Hepatocyte (in vitro differentiated cells): ENCODE data around the gene ACIN1. TPM values are rescaled to one million over a fixed set of nuclear protein-coding genes. Genes with fewer than 3 reads are reported as not detected.
A peak's percentile ranks its signal among the peaks of the same experiment; 100 is the strongest.

ENCODE experiments used
- DNase-seq: peaks from one replicate; pipeline ENCODE4 v3.0.0-alpha.2; 2016; ENCODE audit warnings: low spot score
- H2AFZ ChIP-seq: fragments of 200-600 bp; sonication (generic); 2 replicates; pipeline ENCODE4 v1.6.0; 2016; ENCODE audit warnings: antibody characterized with exemption, mild to moderate bottlenecking
- H3K27ac ChIP-seq: fragments of 200-600 bp; sonication (generic); 2 replicates; pipeline ENCODE4 v1.5.1; 2016; ENCODE audit warnings: mild to moderate bottlenecking
- H3K27me3 ChIP-seq: fragments of 200-600 bp; sonication (generic); 2 replicates; pipeline ENCODE4 v1.6.1; 2016
- H3K36me3 ChIP-seq: fragments of 200-600 bp; sonication (generic); replicated peaks from 2 replicates; pipeline ENCODE4 v1.5.1; 2016; ENCODE audit warnings: low read depth; ENCODE audit not compliant: insufficient read depth
- H3K4me1 ChIP-seq: fragments of 200-600 bp; sonication (generic); 2 replicates; pipeline ENCODE4 v1.5.1; 2016; ENCODE audit warnings: mild to moderate bottlenecking, moderate library complexity; ENCODE audit not compliant: insufficient read depth
- H3K4me2 ChIP-seq: fragments of 200-600 bp; sonication (generic); 2 replicates; pipeline ENCODE4 v1.6.0; 2016
- H3K4me3 ChIP-seq: fragments of 200-600 bp; sonication (generic); 2 replicates; pipeline ENCODE4 v1.5.1; 2016; ENCODE audit warnings: mild to moderate bottlenecking
- H3K79me2 ChIP-seq: fragments of 200-600 bp; sonication (generic); 2 replicates; pipeline ENCODE4 v1.6.0; 2017; ENCODE audit warnings: mild to moderate bottlenecking
- H3K9me2 ChIP-seq: fragments of 200-600 bp; sonication (generic); replicated peaks from 2 replicates; pipeline ENCODE4 v1.6.0; 2017; ENCODE audit warnings: mild to moderate bottlenecking; ENCODE audit not compliant: insufficient read depth
- H3K9me3 ChIP-seq: fragments of 200-600 bp; sonication (generic); 2 replicates; pipeline ENCODE4 v1.5.1; 2016; ENCODE audit warnings: low read depth, mild to moderate bottlenecking
- H4K20me1 ChIP-seq: fragments of 200-600 bp; sonication (generic); 2 replicates; pipeline ENCODE4 v1.6.0; 2016; ENCODE audit warnings: mild to moderate bottlenecking; ENCODE audit not compliant: insufficient read depth, poor library complexity, severe bottlenecking
- EZH2 ChIP-seq: fragments of 200-600 bp; sonication (generic); IDR thresholded peaks from 2 replicates; pipeline ENCODE4 v1.6.1; 2016; ENCODE audit warnings: antibody characterized with exemption, mild to moderate bottlenecking, borderline replicate concordance
- EZH2phosphoT487 ChIP-seq: fragments of 200-600 bp; sonication (generic); IDR thresholded peaks from one replicate; pipeline ENCODE4 v1.6.1; 2018; ENCODE audit warnings: antibody characterized with exemption, mild to moderate bottlenecking, low read depth, moderate library complexity; ENCODE audit not compliant: unreplicated experiment, severe bottlenecking
- WGBS: methylation state at CpG from one replicate; pipeline ENCODE4 v1.1.6; 2016; ENCODE audit warnings: low lambda C conversion rate; ENCODE audit errors: missing lambda C conversion rate; 5-methylcytosine and 5-hydroxymethylcytosine counted together
- polyA plus RNA-seq: library from polyadenylated mRNA; unstranded; fragments of >200 nt; fragmentation: Nextera tagmentation; extraction: Ambion mirVana; gene quantifications from 2 replicates; pipeline ENCODE4 v1.2.1, GENCODE V29; 2016
- total RNA-seq: library from RNA; depleted of rRNA; stranded (reverse); fragments of >200 nt; gene quantifications from 2 replicates; pipeline ENCODE4 v1.2.3, GENCODE V29; 2014
- TF ChIP-seq, protein P1 (sequence below): fragments of 200-600 bp; sonication (generic); IDR thresholded peaks from 2 replicates; pipeline ENCODE4 v1.5.1; 2016; ENCODE audit warnings: antibody characterized with exemption, mild to moderate bottlenecking; ENCODE audit not compliant: poor library complexity

ACIN1 gene
- total and polyA plus RNA-seq, 2 experiments from 2014 or later: 44.3 to 108 TPM

DNA sequence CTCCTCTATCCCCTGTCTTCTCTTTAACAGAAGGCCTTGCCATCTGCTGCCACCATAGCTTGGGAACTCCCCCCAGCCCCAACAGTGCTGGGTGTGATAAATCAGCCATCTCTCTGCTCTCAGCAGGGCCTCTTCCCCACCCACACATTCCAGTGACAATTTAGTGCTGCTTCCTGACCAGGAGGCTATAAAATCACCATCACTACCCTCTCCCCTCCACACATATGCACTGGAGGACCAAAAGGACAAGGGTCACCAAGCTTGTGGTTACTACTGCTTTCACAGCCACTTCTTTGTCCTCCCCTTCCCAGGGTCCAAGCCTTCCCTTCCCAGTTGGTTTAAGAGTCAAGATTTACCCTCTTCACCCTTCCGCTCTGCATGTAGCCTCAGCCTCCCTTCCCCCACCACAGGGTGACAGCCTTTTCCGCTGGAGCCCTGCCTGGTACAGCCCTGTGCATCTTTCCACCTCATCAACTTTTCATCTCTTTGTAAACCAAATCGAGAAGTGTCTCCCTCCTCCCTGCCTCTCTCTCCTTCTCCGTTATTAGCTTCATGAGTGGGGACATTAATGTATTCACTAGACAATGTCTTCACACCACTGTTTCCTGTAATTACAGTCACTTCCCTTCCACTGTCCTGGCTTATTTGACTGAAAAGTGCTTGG lies 69.7 kb downstream of the ACIN1 start:
- TF ChIP-seq EZH2phosphoT487: no peak
- no peak for TF ChIP-seq EZH2
- TF ChIP-seq, protein P1, sequence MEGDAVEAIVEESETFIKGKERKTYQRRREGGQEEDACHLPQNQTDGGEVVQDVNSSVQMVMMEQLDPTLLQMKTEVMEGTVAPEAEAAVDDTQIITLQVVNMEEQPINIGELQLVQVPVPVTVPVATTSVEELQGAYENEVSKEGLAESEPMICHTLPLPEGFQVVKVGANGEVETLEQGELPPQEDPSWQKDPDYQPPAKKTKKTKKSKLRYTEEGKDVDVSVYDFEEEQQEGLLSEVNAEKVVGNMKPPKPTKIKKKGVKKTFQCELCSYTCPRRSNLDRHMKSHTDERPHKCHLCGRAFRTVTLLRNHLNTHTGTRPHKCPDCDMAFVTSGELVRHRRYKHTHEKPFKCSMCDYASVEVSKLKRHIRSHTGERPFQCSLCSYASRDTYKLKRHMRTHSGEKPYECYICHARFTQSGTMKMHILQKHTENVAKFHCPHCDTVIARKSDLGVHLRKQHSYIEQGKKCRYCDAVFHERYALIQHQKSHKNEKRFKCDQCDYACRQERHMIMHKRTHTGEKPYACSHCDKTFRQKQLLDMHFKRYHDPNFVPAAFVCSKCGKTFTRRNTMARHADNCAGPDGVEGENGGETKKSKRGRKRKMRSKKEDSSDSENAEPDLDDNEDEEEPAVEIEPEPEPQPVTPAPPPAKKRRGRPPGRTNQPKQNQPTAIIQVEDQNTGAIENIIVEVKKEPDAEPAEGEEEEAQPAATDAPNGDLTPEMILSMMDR: no peak
- Histone ChIP-seq H3K9me2 (no peaks in the 10 kb centered on the region), H3K9me3 (no peaks in the 10 kb centered on the region), H3K27me3 (no peaks in the 10 kb centered on the region), H3K4me1 (peaks cover 13% of the 10 kb centered on the region), H3K36me3 (peaks cover 3% of the 10 kb centered on the region), H2AFZ (no peak overlapping the region), H4K20me1 (no peaks in the 10 kb centered on the region), H3K27ac (peak overlapping the region; percentile 82), H3K4me2 (no peak overlapping the region), H3K79me2 (peaks cover 9% of the 10 kb centered on the region), H3K4me3 (no peak overlapping the region)
- DNase-seq: no peak
- WGBS: 83% methylated on average over 4 of the region's 4 CpGs

DNA sequence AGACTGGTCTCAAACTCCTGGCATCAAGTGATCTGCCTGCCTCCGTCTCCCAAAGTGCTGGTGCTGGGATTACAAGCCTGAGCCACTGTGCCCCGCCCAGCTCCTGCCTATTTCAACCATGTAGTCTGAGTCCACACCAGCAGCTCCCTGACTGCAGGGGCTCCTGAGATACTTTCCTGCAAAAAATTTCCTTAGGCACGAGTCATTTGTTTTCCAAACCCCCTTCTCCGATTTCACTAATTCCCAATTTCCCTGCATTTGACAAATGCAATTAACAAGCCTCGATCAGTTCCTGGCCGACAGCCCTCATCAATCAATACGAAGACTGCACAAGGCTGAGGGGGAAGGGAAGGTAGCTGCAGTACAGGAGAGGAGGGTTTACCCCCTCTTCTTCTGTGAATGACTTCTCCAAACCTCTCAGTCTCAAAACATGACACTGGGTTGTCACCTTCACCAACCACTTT lies 70.3 kb downstream of the ACIN1 start:
- no peaks in the 10 kb centered on the region for H3K27me3 ChIP-seq
- no peak overlapping the region for H3K4me2 ChIP-seq
- peaks cover 13% of the 10 kb centered on the region for H3K4me1 ChIP-seq
- peaks cover 7% of the 10 kb centered on the region for H3K79me2 ChIP-seq
- WGBS: 83% methylated on average over 7 of the region's 7 CpGs
- H3K27ac ChIP-seq: peak overlapping the region; percentile 82
- peaks cover 3% of the 10 kb centered on the region for H3K36me3 ChIP-seq
- H2AFZ ChIP-seq: no peak overlapping the region
- H3K9me3 ChIP-seq: no peaks in the 10 kb centered on the region
- DNase-seq: no peak
- H3K9me2 ChIP-seq: no peaks in the 10 kb centered on the region
- no peak overlapping the region for H3K4me3 ChIP-seq
- no peak for TF ChIP-seq EZH2
- TF ChIP-seq EZH2phosphoT487: no peak
- TF ChIP-seq, protein P1: no peak
- no peaks in the 10 kb centered on the region for H4K20me1 ChIP-seq

DNA sequence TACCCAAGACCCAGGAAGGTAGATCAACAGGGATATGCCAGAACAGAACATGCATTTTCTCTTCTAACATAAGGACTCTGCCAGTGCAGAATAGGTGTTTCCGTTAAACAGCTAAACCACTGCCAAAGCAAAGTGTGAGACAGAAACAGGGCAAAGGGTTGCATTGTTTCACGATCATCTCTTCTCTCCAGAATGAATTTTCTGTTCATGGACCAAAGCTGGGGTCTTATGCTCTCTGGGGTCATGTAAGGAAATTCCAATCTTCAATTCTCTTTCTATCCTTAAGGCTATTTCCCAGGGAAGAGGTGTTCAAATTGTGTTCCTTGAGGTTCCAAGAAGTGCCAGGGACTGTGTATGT lies 71.2 kb downstream of the ACIN1 start:
- Histone ChIP-seq H3K9me2 (no peaks in the 10 kb centered on the region), H3K4me2 (no peak overlapping the region), H3K9me3 (no peaks in the 10 kb centered on the region), H4K20me1 (no peaks in the 10 kb centered on the region), H3K36me3 (peaks cover 3% of the 10 kb centered on the region), H3K27me3 (no peaks in the 10 kb centered on the region), H2AFZ (no peak overlapping the region), H3K27ac (no peak overlapping the region), H3K4me1 (peaks cover 13% of the 10 kb centered on the region), H3K79me2 (no peaks in the 10 kb centered on the region), H3K4me3 (no peak overlapping the region)
- TF ChIP-seq EZH2 (no peak), EZH2phosphoT487 (no peak)
- TF ChIP-seq, protein P1: no peak
- DNase-seq: no peak
- 96% methylated on average over 2 of the region's 2 CpGs for WGBS
